Right cardiac atrium (tissue), 5 donors: ENCODE results near the gene WDFY2. TPM values are rescaled to one million over a fixed set of nuclear protein-coding genes. Genes with fewer than 3 reads are reported as not detected.

Experiments
- ATAC-seq, 2 donors: fragments of 200-7000 bp; cut with Tn5 transposase; one replicate each; pipeline versions ENCODE4 v1.8.0 to v1.9.1; 2020; ENCODE audit warnings: moderate library complexity in 2 of 2, mild to moderate bottlenecking in 1 of 2
- DNase-seq, 3 donors: peaks; one replicate each; pipeline ENCODE4 v3.0.0-alpha.2; 2020
- H3K27ac ChIP-seq: one replicate; pipeline ENCODE4 v1.5.1; 2013; ENCODE audit warnings: mild to moderate bottlenecking, low read length, control low read depth, moderate library complexity
- H3K27me3 ChIP-seq: one replicate; pipeline ENCODE4 v1.6.1; 2013; ENCODE audit not compliant: control insufficient read depth, insufficient read depth
- H3K4me1 ChIP-seq: one replicate; pipeline ENCODE4 v1.6.1; 2013; ENCODE audit warnings: low read length; ENCODE audit not compliant: control insufficient read depth, insufficient read depth
- H3K4me3 ChIP-seq: one replicate; pipeline ENCODE4 v1.5.1; 2013; ENCODE audit warnings: low read length, control low read depth
- H3K9me3 ChIP-seq: one replicate; pipeline ENCODE4 v1.6.1; 2013; ENCODE audit warnings: low read length; ENCODE audit not compliant: control insufficient read depth
- WGBS: extraction: QIAGEN DNeasy Blood & Tissue Kit; methylation state at CpG from one replicate; pipeline ENCODE4 v1.1.7; 2013; 5-methylcytosine and 5-hydroxymethylcytosine counted together
- intact Hi-C, 4 donors: fragments of 100-400 bp; cut with DNase I; formaldehyde crosslinking; loops; one replicate each; pipeline versions ENCODE4 v1.11.0 to v1.14.0; 2022 to 2023
- polyA plus RNA-seq: library from polyadenylated mRNA; stranded (reverse); fragments of 200-250 nt; gene quantifications from one replicate; pipeline ENCODE4 v1.2.3, GENCODE V29; 2013
- total RNA-seq, 4 donors: library from RNA; stranded (reverse); fragmentation: NEBNext Ultra II Directional; extraction: Animal tissue kit (Norgen Biotek cat#: 25700); gene quantifications; one replicate each; pipeline ENCODE4 v1.2.1, GENCODE V29; 2021
- donor health status: healthy with polysubstance abuse.
- donor health status: DM: no; HTN: yes; CAD: no.
- donor health status: DM: no; HTN: no; CAD: no.
- donor health status: DM: no; HTN: yes; CAD: no; lungs with severe emphysema.
- donor health status: DM: yes; HTN: yes; CAD: no.

Gene WDFY2
- total and polyA plus RNA-seq, 5 donors: 2.6 to 7.9 (median 5.8) TPM

GRCh38 chr13:51729866-51730553 lies 145.7 kb downstream of the WDFY2 start:
- H3K4me1 ChIP-seq: peaks cover 10% of the 10 kb centered on the region
- WGBS: 61% methylated on average over 11 of the region's 11 CpGs

DNA sequence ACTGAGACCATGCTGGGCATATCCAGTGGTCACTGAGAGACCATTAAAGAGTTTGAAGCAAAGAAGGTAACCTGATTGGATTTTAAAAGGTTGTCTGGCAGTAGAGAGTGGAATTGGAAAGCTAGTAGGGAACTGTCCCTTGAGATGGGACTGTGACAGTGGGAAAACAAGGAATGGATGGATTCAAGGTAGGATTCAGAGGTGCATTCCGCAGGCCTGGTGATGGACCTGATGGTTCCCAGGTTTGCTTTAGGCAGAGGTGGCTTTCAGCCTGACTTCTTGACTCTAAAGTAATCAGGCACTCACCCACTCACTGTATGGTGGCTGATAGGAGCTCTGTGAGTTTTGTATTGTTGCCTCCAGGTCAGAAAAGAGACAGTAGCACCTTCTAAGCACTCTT lies 146.7 kb downstream of the WDFY2 start:
- no peaks in the 10 kb centered on the region for H3K27me3 ChIP-seq
- WGBS: 86% methylated on average over 1 of the region's 1 CpG
- H3K4me1 ChIP-seq: peaks cover 10% of the 10 kb centered on the region
- no peak for DNase-seq
- no peak for ATAC-seq
- intact Hi-C loops: loop anchor here in 1 of 4 donors (10.0 kb wide), 1 partner anchor 146 kb away; the partner anchor contains the start of gene WDFY2
- H3K27ac ChIP-seq: peak overlapping the region; percentile 68
- no peaks in the 10 kb centered on the region for H3K9me3 ChIP-seq
- no peak overlapping the region for H3K4me3 ChIP-seq

More at GRCh38 chr13:51729866-51730553, 145.7 kb downstream of the WDFY2 start:
- H3K9me3 ChIP-seq: no peaks in the 10 kb centered on the region
- H3K27me3 ChIP-seq: no peaks in the 10 kb centered on the region
- peak; percentile 77 to 79 for ATAC-seq
- intact Hi-C loops: loop anchor here in 2 of 4 donors (10.0 kb wide), 2 partner anchors 135 to 145 kb away; partner anchors contain the start of gene WDFY2 (in 1 of the 2)
- no peak overlapping the region for H3K4me3 ChIP-seq
- peak overlapping the region; percentile 68 for H3K27ac ChIP-seq
- DNase-seq: peak; percentile 60 to 77 (median 63)

GRCh38 chr13:51731759-51732158 lies 147.5 kb downstream of the WDFY2 start:
- ATAC-seq: peak; percentile 10 to 21
- H3K9me3 ChIP-seq: no peaks in the 10 kb centered on the region

GRCh38 chr13:51733374-51734298 lies 149.4 kb downstream of the WDFY2 start:
- Histone ChIP-seq H3K27me3 (no peaks in the 10 kb centered on the region), H3K4me3 (no peak overlapping the region), H3K4me1 (peaks cover 10% of the 10 kb centered on the region), H3K27ac (peak overlapping the region; percentile 51), H3K9me3 (no peaks in the 10 kb centered on the region)
- DNase-seq: no peak
- 77% methylated on average over 3 of the region's 3 CpGs for WGBS
- intact Hi-C loops: loop anchor here in 1 of 4 donors (10.0 kb wide), 1 partner anchor 149 kb away; the partner anchor contains the start of gene WDFY2
- ATAC-seq: peak; percentile 28 to 38

More at GRCh38 chr13:51731759-51732158, 147.5 kb downstream of the WDFY2 start:
- peak overlapping the region; percentile 30 for H3K27ac ChIP-seq
- H3K4me1 ChIP-seq: peaks cover 10% of the 10 kb centered on the region
- no peak for DNase-seq
- intact Hi-C loops: loop anchor here in 1 of 4 donors (10.0 kb wide), 1 partner anchor 147 kb away; the partner anchor contains the start of gene WDFY2
- WGBS: 60% methylated on average over 4 of the region's 4 CpGs
- H3K4me3 ChIP-seq: no peak overlapping the region
- no peaks in the 10 kb centered on the region for H3K27me3 ChIP-seq

DNA sequence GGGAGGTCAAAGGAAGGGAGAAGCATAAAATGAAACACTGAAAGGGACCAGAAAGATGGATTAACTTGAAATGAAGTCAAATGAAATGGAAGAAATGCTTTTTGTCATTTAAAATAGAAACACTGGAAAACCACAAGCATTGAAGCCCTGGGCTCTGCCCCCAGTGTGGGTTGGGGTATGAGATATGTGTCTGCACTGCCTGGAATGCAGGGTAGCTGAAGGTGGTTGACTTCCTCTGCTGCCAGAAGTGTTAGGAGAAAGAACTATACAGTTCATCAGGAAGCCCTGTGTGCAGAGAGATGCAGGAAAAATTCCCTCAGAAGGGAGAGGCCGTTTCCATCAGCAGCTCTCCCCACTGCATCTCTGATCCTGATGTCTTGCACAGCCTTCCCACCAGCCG lies 150.5 kb downstream of the WDFY2 start:
- H3K4me1 ChIP-seq: peaks cover 10% of the 10 kb centered on the region
- 84% methylated on average over 2 of the region's 2 CpGs for WGBS
- no peak for ATAC-seq
- no peaks in the 10 kb centered on the region for H3K27me3 ChIP-seq
- intact Hi-C loops: loop anchor here in 1 of 4 donors (10.0 kb wide), 1 partner anchor 150 kb away; the partner anchor contains the start of gene WDFY2
- no peak overlapping the region for H3K4me3 ChIP-seq
- no peak for DNase-seq
- H3K9me3 ChIP-seq: no peaks in the 10 kb centered on the region
- H3K27ac ChIP-seq: no peak overlapping the region

GRCh38 chr13:51737609-51738008 lies 153.3 kb downstream of the WDFY2 start:
- ATAC-seq: no peak
- no peak for DNase-seq
- Histone ChIP-seq H3K27me3 (no peaks in the 10 kb centered on the region), H3K9me3 (no peaks in the 10 kb centered on the region), H3K4me3 (no peak overlapping the region), H3K4me1 (no peaks in the 10 kb centered on the region), H3K27ac (no peak overlapping the region)
- intact Hi-C loops: loop anchor here in 1 of 4 donors (10.0 kb wide), 1 partner anchor 153 kb away; the partner anchor contains the start of gene WDFY2
- 95% methylated on average over 3 of the region's 3 CpGs for WGBS

- Histone ChIP-seq H3K27ac (no peak overlapping the region), H3K9me3 (no peaks in the 10 kb centered on the region), H3K27me3 (no peaks in the 10 kb centered on the region), H3K4me1 (no peaks in the 10 kb centered on the region), H3K4me3 (no peak overlapping the region)
- intact Hi-C loops: loop anchor here in 1 of 4 donors (10.0 kb wide), 1 partner anchor 154 kb away; the partner anchor contains the start of gene WDFY2
- no peak for DNase-seq
- WGBS: 93% methylated on average over 2 of the region's 2 CpGs
- no peak for ATAC-seq
These were observed 154.1 kb downstream of the WDFY2 start for GRCh38 chr13:51738226-51738905.

DNA sequence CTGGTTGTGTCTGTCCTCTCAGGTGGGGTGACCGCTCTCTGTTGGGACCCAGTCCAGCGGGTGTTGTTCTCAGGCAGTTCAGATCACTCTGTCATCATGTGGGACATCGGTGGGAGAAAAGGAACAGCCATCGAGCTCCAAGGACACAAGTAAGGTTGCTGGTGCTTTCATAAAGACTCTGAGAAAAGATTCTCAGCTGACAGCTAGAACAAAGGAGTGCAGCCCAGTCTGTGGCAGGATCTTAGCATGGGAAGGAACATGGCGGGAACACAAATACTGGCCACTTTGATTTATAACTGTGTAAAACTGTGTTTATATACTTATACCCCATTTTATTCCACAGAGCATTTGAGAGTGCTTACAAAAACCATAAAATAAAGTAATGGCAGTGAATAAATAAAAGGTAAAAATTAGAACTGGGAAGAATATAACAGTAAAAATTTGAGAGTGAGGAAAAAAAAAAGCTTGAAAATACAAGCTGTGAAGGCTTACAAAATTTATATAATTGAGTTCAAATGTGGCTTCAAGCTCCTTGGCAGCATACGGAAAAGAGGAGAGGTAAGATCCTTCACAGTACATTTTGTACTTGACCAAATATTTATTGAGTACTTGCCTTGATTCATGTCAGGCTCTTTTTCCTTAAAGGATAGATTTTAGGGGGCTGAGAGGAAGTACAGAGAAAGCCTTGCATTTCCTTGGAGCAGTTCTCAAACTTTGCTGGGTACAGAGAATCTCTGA lies 154.9 kb downstream of the WDFY2 start:
- intact Hi-C loops: loop anchor here in 1 of 4 donors (10.0 kb wide), 1 partner anchor 154 kb away; the partner anchor contains the start of gene WDFY2
- 90% methylated on average over 6 of the region's 6 CpGs for WGBS
- ATAC-seq: peak in 1 of 2 donors; percentile 41
- Histone ChIP-seq H3K4me1 (no peaks in the 10 kb centered on the region), H3K27ac (peak overlapping the region; percentile 79), H3K9me3 (no peaks in the 10 kb centered on the region), H3K4me3 (no peak overlapping the region), H3K27me3 (no peaks in the 10 kb centered on the region)
- no peak for DNase-seq

DNA sequence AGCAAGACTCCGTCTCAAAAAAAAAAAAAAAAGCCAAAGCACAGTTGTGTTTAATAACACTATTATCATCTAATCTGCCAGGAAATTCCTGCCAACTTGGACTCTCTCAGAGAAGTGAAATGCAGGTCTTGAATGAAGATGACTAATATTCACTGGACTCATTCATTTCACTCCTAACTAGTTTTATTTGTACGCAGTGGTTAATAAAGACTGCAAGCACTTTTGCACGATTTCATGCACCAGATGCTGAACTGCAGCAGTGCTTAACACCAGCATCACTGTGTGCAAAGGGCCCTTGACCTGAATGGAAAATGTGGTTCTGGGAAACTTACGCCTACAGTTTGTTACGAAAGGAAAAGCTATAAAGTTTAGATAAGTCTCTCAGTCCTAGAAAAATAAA lies 156.4 kb downstream of the WDFY2 start:
- DNase-seq (no peak), ATAC-seq (peak; percentile 51 to 68)
- Histone ChIP-seq H3K4me3 (no peak overlapping the region), H3K27ac (no peak overlapping the region), H3K27me3 (no peaks in the 10 kb centered on the region), H3K9me3 (no peaks in the 10 kb centered on the region), H3K4me1 (no peaks in the 10 kb centered on the region)
- intact Hi-C loops: no loop called here
- 63% methylated on average over 5 of the region's 5 CpGs for WGBS

GRCh38 chr13:51742031-51742430 lies 157.8 kb downstream of the WDFY2 start:
- DNase-seq (no peak), ATAC-seq (no peak)
- Histone ChIP-seq H3K27ac (peak overlapping the region; percentile 42), H3K4me1 (no peaks in the 10 kb centered on the region), H3K4me3 (no peak overlapping the region), H3K27me3 (no peaks in the 10 kb centered on the region), H3K9me3 (no peaks in the 10 kb centered on the region)
- WGBS: 78% methylated on average over 2 of the region's 2 CpGs
- intact Hi-C loops: no loop called here
